ENCODE data around the gene CHRM1. TPM values are rescaled to one million over a fixed set of nuclear protein-coding genes. Genes with fewer than 3 reads are reported as not detected.
"Not testable (repeated sequence)": the region's sequence is repeated elsewhere in the genome, so short reads cannot be mapped to it uniquely, and the experiment has no call there.

Gene CHRM1
- total and polyA plus RNA-seq, 8 donors: 0.06 to 0.19 (median 0.12) TPM; not detected in 1

DNA sequence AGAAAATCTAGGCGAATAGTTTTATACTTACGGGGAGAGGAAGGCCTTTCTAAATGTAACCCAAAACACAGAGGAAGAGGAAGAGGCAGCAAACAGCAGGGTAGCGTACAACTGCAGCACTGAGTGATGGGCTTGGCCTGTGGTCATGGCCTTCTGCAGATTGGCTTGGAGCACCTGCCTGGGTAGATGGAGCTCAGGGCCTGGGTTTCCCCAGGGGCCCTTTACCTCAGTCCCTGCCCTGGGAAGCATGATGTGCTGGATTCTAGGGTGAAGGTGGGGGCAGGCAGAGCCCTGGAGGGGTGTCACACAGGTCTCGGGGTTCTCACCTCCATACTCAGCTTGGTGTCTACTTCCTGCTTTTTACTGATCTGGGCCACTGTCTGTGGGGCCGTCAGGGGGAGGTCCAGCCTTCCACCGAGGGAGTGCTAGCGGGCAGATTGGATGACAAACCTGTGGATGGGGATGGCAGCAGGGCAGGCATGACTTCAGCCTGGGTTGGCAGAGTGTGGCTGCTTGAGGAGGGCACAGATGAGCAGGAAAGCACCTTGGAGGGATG, 27.7 kb upstream of the CHRM1 start:
- Histone ChIP-seq H3K27me3 (no peaks in the 10 kb centered on the region), H3K9me3 (no peaks in the 10 kb centered on the region), H3K36me3 (no peaks in the 10 kb centered on the region), H3K4me3 (no peak overlapping the region), H3K4me1 (no peaks in the 10 kb centered on the region), H3K27ac (no peak overlapping the region)
- 80 to 91% methylated on average over 7 of the region's 7 CpGs for WGBS, 2 donors
- intact Hi-C loops (cut with DNase I): no loop called here
- ATAC-seq (no peak), FAIRE-seq (no peak), DNase-seq (no peak)
- TF ChIP-seq, protein P1, sequence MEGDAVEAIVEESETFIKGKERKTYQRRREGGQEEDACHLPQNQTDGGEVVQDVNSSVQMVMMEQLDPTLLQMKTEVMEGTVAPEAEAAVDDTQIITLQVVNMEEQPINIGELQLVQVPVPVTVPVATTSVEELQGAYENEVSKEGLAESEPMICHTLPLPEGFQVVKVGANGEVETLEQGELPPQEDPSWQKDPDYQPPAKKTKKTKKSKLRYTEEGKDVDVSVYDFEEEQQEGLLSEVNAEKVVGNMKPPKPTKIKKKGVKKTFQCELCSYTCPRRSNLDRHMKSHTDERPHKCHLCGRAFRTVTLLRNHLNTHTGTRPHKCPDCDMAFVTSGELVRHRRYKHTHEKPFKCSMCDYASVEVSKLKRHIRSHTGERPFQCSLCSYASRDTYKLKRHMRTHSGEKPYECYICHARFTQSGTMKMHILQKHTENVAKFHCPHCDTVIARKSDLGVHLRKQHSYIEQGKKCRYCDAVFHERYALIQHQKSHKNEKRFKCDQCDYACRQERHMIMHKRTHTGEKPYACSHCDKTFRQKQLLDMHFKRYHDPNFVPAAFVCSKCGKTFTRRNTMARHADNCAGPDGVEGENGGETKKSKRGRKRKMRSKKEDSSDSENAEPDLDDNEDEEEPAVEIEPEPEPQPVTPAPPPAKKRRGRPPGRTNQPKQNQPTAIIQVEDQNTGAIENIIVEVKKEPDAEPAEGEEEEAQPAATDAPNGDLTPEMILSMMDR (IDR thresholded peaks at IDR 0.05): no peak

DNA sequence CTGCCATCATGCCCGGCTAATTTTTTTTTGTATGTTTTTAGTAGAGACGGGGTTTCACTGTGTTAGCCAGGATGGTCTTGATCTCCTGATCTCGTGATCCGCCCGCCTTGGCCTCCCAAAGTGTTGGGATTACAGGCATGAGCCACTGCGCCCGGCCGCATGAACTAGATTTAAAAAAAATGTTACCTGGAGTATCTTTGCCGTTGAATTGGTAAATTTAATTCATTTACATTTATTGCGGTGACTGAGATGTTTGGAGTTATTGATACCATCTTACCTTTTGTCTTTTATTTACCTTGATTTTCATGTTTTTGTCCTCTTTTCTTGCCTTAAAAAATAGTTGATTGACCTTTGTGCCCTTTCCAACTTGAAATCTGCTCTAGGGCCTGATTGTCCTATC, 24.4 kb upstream of the CHRM1 start:
- H3K4me1 ChIP-seq; H3K9me3 ChIP-seq; intact Hi-C loops (cut with DNase I); DNase-seq; FAIRE-seq; H3K27ac ChIP-seq; ATAC-seq; H3K36me3 ChIP-seq; H3K27me3 ChIP-seq; H3K4me3 ChIP-seq: not testable (repeated sequence)
- WGBS, 2 donors: 95 to 98% methylated on average over 10 of the region's 10 CpGs

DNA sequence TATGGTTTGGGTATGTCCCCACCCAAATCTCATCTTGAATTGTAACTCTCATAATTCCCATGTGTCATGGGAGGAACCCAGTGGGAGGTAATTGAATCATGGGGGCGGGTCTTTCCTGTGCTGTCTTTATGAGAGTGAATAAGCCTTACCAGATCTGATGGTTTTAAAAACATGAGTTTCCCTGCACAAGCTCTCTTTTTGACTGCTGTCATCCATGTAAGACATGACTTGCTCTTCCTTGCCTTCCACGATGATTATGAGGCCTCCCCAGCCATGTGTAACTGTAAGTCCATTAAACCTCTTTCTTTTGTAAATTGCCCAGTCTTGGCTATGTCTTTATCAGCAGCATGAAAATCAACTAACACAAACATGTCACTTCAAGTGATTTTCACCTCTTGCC, 16.4 kb upstream of the CHRM1 start:
- H3K4me1 ChIP-seq; H3K36me3 ChIP-seq; ATAC-seq; H3K4me3 ChIP-seq; H3K9me3 ChIP-seq; DNase-seq; H3K27ac ChIP-seq; intact Hi-C loops (cut with DNase I); H3K27me3 ChIP-seq; FAIRE-seq: not testable (repeated sequence)
- WGBS, 2 donors: 75 to 87% methylated on average over 2 of the region's 2 CpGs

DNA sequence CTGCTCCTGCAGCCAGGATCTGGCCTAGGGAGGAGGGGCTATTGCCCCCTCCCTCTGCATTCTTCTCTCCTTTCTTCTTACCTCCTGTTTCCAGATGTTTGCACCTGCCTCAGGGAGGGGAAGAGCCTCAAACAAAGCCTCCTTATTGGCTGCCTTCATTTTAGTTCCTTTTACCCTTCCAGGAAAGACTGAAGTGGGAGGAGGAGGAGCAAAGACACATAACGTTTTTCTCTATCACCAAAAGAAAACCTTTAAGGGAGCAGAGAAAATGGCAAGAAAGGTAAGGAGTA, 13.3 kb upstream of the CHRM1 start:
- Histone ChIP-seq H3K27me3 (no peaks in the 10 kb centered on the region), H3K9me3 (no peaks in the 10 kb centered on the region), H3K4me3 (no peak overlapping the region), H3K36me3 (no peaks in the 10 kb centered on the region), H3K27ac (no peak overlapping the region), H3K4me1 (no peaks in the 10 kb centered on the region)
- ATAC-seq: no peak
- intact Hi-C loops (cut with DNase I): no loop called here
- WGBS, 2 donors: 50 to 51% methylated on average over 1 of the region's 1 CpG
- TF ChIP-seq, protein P1 (IDR thresholded peaks at IDR 0.05): no peak
- no peak for DNase-seq
- no peak for FAIRE-seq

DNA sequence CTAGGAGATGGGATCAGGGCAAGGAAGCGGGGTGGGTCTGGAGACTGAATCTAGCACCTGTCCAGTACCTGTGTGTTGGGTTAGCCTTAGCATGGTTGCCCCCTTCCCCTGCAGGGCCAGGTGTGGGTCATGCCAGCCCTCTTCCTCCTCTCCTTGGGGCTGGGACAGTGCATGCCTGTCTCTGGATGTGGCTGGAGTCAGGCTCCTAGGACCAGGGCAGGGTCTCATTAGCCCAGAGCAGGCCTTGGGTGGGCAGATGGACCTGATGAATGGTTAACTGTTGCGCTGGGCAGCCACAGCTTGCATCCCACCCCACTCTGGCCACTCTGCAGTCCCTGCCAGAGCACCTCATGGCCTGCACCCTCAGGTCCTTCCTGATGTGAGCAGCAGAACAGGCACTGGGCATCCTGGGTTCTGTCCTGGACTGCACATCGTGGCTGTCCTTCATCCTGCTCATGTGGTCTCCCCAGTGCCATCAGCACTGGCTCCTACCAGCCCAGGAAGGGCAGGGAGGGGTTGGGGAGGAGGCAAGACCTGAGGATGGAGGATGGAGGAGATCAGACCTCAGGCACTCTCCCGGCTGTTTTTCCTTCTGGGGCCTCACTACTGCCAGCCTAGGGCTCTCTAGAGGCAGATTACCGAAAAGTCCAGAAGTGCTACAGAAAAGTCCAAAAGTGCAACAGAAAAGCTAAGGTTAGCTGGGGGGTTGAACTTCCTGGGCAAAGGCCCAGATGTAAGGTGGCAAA, 12.8 kb upstream of the CHRM1 start:
- no peak for FAIRE-seq
- Histone ChIP-seq H3K4me1 (no peaks in the 10 kb centered on the region), H3K27ac (no peak overlapping the region), H3K9me3 (no peaks in the 10 kb centered on the region), H3K36me3 (no peaks in the 10 kb centered on the region), H3K4me3 (no peak overlapping the region), H3K27me3 (no peaks in the 10 kb centered on the region)
- DNase-seq: no peak
- TF ChIP-seq, protein P1 (IDR thresholded peaks at IDR 0.05): no peak
- intact Hi-C loops (cut with DNase I): no loop called here
- WGBS, 2 donors: 91 to 93% methylated on average over 5 of the region's 5 CpGs
- ATAC-seq: no peak

DNA sequence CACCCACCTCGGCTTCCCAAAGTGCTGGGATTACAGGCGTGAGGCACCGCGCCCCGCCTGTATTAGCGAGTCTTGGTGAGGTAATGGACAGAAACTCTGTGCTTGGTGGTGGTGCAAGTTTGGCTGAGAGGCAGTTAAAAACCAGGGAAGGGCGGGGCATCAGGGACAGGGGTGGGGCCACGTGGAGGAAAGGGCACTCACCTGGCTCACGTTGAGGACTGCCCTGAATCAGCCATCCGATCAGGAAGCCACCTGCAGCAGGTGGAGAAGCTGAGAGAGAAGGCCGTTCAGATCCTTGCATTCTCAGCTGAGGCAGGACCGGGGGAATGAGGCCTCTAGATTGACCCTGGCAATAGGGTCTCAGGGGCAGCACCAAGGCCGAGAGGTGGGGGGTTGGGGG, 12.1 kb upstream of the CHRM1 start:
- TF ChIP-seq, protein P1 (IDR thresholded peaks at IDR 0.05): no peak
- intact Hi-C loops (cut with DNase I): no loop called here
- H3K27ac ChIP-seq: no peak overlapping the region
- H3K9me3 ChIP-seq: no peaks in the 10 kb centered on the region
- no peaks in the 10 kb centered on the region for H3K27me3 ChIP-seq
- H3K36me3 ChIP-seq: no peaks in the 10 kb centered on the region
- no peak for ATAC-seq
- WGBS, 2 donors: 72 to 78% methylated on average over 13 of the region's 13 CpGs
- no peak for FAIRE-seq
- no peak for DNase-seq
- H3K4me3 ChIP-seq: no peak overlapping the region
- no peaks in the 10 kb centered on the region for H3K4me1 ChIP-seq
